SK-N-SH (cell line): Measurements from ENCODE around the gene ELP4.

Source experiments
- CHD2 ChIP-seq: fragments of 150-350 bp; IDR thresholded peaks from 2 replicates; pipeline ENCODE4 v1.6.1; 2018; ENCODE audit warnings: low read length; ENCODE audit not compliant: partially characterized antibody
- CTCF ChIP-seq: fragments of 200-600 bp; sonication (generic); IDR thresholded peaks from 2 replicates; pipeline ENCODE4 v1.6.1; 2017; ENCODE audit warnings: antibody characterized with exemption, mild to moderate bottlenecking, moderate library complexity
- EP300 ChIP-seq, 2 experiments: IDR thresholded peaks; 2 replicates each; pipeline versions ENCODE4 v1.4.0 to v1.6.1; 2012; ENCODE audit warnings: borderline replicate concordance in 1 of 2, low read depth in 1 of 2, low read length in 1 of 2
- JUND ChIP-seq: IDR thresholded peaks from 2 replicates; pipeline ENCODE4 v1.4.0; 2012
- NFIC ChIP-seq: IDR thresholded peaks from 2 replicates; pipeline ENCODE4 v1.4.0; 2012; ENCODE audit warnings: borderline replicate concordance
- PBX3 ChIP-seq: IDR thresholded peaks from 2 replicates; pipeline ENCODE4; 2012
- POLR2AphosphoS5 ChIP-seq: IDR thresholded peaks from 2 replicates; pipeline ENCODE4 v1.6.1; 2012; ENCODE audit warnings: low read depth, low read length
- RAD21 ChIP-seq: IDR thresholded peaks from 2 replicates; pipeline ENCODE4 v1.6.1; 2012; ENCODE audit warnings: mild to moderate bottlenecking, low read length
- RFX5 ChIP-seq: IDR thresholded peaks from 2 replicates; pipeline ENCODE4 v1.6.1; 2012; ENCODE audit warnings: mild to moderate bottlenecking, improper control_type of control experiment, low read length
- RXRA ChIP-seq: IDR thresholded peaks from 2 replicates; pipeline ENCODE4 v1.4.0; 2012; ENCODE audit warnings: low read depth, mild to moderate bottlenecking, borderline replicate concordance
- TAF1 ChIP-seq: IDR thresholded peaks from 2 replicates; pipeline ENCODE4 v1.6.1; 2012; ENCODE audit warnings: low read depth, mild to moderate bottlenecking, low read length, moderate library complexity, borderline replicate concordance
- USF2 ChIP-seq: fragments of 150-350 bp; IDR thresholded peaks from 2 replicates; pipeline ENCODE4 v1.6.1; 2017; ENCODE audit warnings: antibody characterized with exemption, low read length, low read depth, borderline replicate concordance
- TF ChIP-seq, protein P1 (sequence below): IDR thresholded peaks from 2 replicates; pipeline ENCODE4 v1.4.0; 2012; ENCODE audit warnings: low read depth, borderline replicate concordance
- TF ChIP-seq, protein P2 (sequence below): IDR thresholded peaks from 2 replicates; pipeline ENCODE4 v1.4.0; 2012; ENCODE audit warnings: low read depth

DNA sequence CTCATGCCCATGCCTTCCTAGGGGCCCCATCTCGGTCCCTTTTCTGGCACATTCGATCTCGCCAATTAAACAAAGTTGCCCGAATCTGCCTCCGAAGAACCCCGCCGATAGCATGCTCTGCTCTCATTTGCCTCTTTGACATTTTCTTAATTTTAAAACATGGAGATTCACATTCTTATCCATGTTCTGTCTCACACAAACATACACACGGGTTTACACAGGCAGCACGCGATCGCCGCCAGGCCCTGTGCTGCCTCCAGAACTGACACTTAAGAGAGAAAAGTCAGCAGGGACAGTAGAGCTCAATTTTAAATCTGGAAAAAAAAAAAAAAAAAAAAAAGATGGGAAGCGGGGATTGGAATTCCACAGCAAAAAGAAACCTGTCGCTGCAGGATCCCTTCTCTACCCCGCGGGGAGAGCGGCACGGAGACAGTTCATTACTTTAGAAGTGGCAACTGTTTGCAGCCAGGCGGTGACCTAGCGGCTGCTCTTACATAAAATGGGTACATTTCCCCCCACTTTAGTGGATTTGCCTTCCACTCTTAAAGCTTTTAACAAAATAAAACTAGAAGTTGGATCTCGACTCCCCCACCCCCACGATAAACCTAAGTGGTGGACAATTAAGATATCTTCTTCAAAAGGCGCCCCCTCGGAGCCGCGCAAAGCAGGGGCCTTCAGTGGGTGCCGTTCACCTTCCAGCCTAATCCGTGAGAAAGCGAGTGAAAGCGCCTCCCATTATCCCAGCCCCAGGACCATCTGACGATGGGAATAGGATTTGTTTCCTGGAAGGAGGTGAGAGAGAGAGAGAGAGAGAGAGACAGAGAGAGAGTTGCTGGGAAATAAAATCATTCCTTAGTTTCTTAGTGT lies 287.9 kb downstream of the ELP4 start:
- TF ChIP-seq JUND (no peak), USF2 (no peak), PBX3 (no peak), CTCF (no peak), RXRA (no peak), EP300 (IDR thresholded peaks at IDR 0.05; ENCODE audit: borderline replicate concordance in 1 of 2, low read depth in 1 of 2, low read length in 1 of 2) (no peak), TAF1 (no peak), CHD2 (no peak), POLR2AphosphoS5 (no peak), NFIC (no peak), RFX5 (no peak), RAD21 (no peak)
- TF ChIP-seq, protein P1, sequence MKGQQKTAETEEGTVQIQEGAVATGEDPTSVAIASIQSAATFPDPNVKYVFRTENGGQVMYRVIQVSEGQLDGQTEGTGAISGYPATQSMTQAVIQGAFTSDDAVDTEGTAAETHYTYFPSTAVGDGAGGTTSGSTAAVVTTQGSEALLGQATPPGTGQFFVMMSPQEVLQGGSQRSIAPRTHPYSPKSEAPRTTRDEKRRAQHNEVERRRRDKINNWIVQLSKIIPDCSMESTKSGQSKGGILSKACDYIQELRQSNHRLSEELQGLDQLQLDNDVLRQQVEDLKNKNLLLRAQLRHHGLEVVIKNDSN = no peak
- TF ChIP-seq, protein P2, sequence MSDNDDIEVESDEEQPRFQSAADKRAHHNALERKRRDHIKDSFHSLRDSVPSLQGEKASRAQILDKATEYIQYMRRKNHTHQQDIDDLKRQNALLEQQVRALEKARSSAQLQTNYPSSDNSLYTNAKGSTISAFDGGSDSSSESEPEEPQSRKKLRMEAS = no peak
